HEK293 (cell line): ENCODE data around the gene MRPL54.
A peak's percentile ranks its signal among the peaks of the same experiment; 100 is the strongest.

Source experiments
- CTCF ChIA-PET: fragments of 350-600 bp; formaldehyde crosslinking; extraction: SDS; loops from one replicate; lab custom pipeline; 2021; ENCODE audit warnings: antibody characterized with exemption; lab: Yijun Ruan, JAX
- POLR2A ChIA-PET: fragments of 300-600 bp; formaldehyde crosslinking; extraction: SDS; loops from one replicate; lab custom pipeline; 2020; ENCODE audit warnings: antibody characterized with exemption, inconsistent platforms; lab: Yijun Ruan, JAX
- H3K27ac ChIP-seq: fragments of 200-500 bp; sonication (Bioruptor generic); 2 replicates; pipeline ENCODE4 v1.5.1; 2014; ENCODE audit warnings: low read depth, low read length, control low read depth, inconsistent platforms; ENCODE audit errors: extremely low read depth
- H3K36me3 ChIP-seq, 2 experiments: fragments of 200-500 bp in 1 of 2; sonication (Bioruptor generic) in 1 of 2; 1 replicate in 1 of 2; 2 replicates in 1 of 2; pipeline ENCODE4 v1.5.1; 2014 to 2017; ENCODE audit warnings: inconsistent platforms in 2 of 2, low read length in 2 of 2; ENCODE audit not compliant: control insufficient read depth in 2 of 2, insufficient read depth in 1 of 2
- H3K4me1 ChIP-seq: fragments of 200-500 bp; sonication (Bioruptor generic); 2 replicates; pipeline ENCODE4 v1.5.1; 2014; ENCODE audit warnings: mild to moderate bottlenecking, low read length, inconsistent platforms; ENCODE audit not compliant: control insufficient read depth, insufficient read depth
- H3K4me3 ChIP-seq: 2 replicates; pipeline ENCODE4 v1.5.1; 2011; ENCODE audit warnings: low read depth, mild to moderate bottlenecking, control low read depth, low read length, moderate library complexity
- H3K9me3 ChIP-seq: fragments of 200-500 bp; sonication (Bioruptor generic); 2 replicates; pipeline ENCODE4 v1.5.1; 2014; ENCODE audit warnings: low read depth, low read length, inconsistent platforms; ENCODE audit not compliant: control insufficient read depth, insufficient read depth
- EGR2 ChIP-seq: fragments of 450-650 bp; formaldehyde crosslinking; IDR thresholded peaks from 2 replicates; pipeline ENCODE4 v1.5.1; 2016; ENCODE audit warnings: low read depth, missing biosample characterization, missing genetic modification characterization
- GLIS1 ChIP-seq: fragments of 450-650 bp; formaldehyde crosslinking; IDR thresholded peaks from 2 replicates; pipeline ENCODE4 v1.5.1; 2016; ENCODE audit warnings: missing biosample characterization, missing genetic modification characterization
- SALL2 ChIP-seq: fragments of 450-650 bp; formaldehyde crosslinking; IDR thresholded peaks from 2 replicates; pipeline ENCODE4 v1.5.0; 2017; ENCODE audit warnings: missing biosample characterization, mild to moderate bottlenecking, missing genetic modification characterization, borderline replicate concordance
- SP2 ChIP-seq: fragments of 450-650 bp; formaldehyde crosslinking; IDR thresholded peaks from 2 replicates; pipeline ENCODE4 v1.5.1; 2016; ENCODE audit warnings: missing biosample characterization, missing genetic modification characterization
- SP7 ChIP-seq: fragments of 450-650 bp; formaldehyde crosslinking; IDR thresholded peaks from 2 replicates; pipeline ENCODE4 v1.5.1; 2016; ENCODE audit warnings: missing biosample characterization, missing genetic modification characterization
- ZFHX2 ChIP-seq: fragments of 450-650 bp; formaldehyde crosslinking; conservative IDR thresholded peaks from 2 replicates; pipeline ENCODE4 v1.5.1; 2016; ENCODE audit warnings: missing biosample characterization, missing genetic modification characterization
- ZFP37 ChIP-seq: fragments of 450-650 bp; formaldehyde crosslinking; IDR thresholded peaks from 2 replicates; pipeline ENCODE4 v1.5.1; 2016; ENCODE audit warnings: missing biosample characterization, missing genetic modification characterization
- ZIC2 ChIP-seq: fragments of 450-650 bp; formaldehyde crosslinking; IDR thresholded peaks from 2 replicates; pipeline ENCODE4 v1.5.1; 2016; ENCODE audit warnings: missing biosample characterization, missing genetic modification characterization
- ZNF335 ChIP-seq: fragments of 450-650 bp; formaldehyde crosslinking; conservative IDR thresholded peaks from 2 replicates; pipeline ENCODE4 v1.5.1; 2016; ENCODE audit warnings: missing biosample characterization, missing genetic modification characterization
- ZNF560 ChIP-seq: fragments of 450-650 bp; formaldehyde crosslinking; IDR thresholded peaks from 2 replicates; pipeline ENCODE4 v1.5.1; 2017; ENCODE audit warnings: missing biosample characterization, missing genetic modification characterization, borderline replicate concordance
- ZNF600 ChIP-seq: fragments of 450-650 bp; formaldehyde crosslinking; IDR thresholded peaks from 2 replicates; pipeline ENCODE4 v1.5.1; 2016; ENCODE audit warnings: missing biosample characterization, missing genetic modification characterization
- ZNF791 ChIP-seq: fragments of 450-650 bp; formaldehyde crosslinking; IDR thresholded peaks from 2 replicates; pipeline ENCODE4 v1.5.1; 2016; ENCODE audit warnings: missing biosample characterization, missing genetic modification characterization
- TF ChIP-seq, protein P1 (sequence below): fragments of 450-650 bp; formaldehyde crosslinking; IDR thresholded peaks from 2 replicates; pipeline ENCODE4 v1.5.1; 2016; ENCODE audit warnings: missing biosample characterization, missing genetic modification characterization
- TF ChIP-seq, protein P2 (sequence below): fragments of 450-650 bp; formaldehyde crosslinking; optimal IDR thresholded peaks from 2 replicates; pipeline ENCODE3; 2016; ENCODE audit warnings: missing biosample characterization, mild to moderate bottlenecking, missing genetic modification characterization
- TF ChIP-seq, protein P3 (sequence below): fragments of 450-650 bp; formaldehyde crosslinking; IDR thresholded peaks from 2 replicates; pipeline ENCODE4 v1.5.1; 2016; ENCODE audit warnings: missing biosample characterization, missing genetic modification characterization

The MRPL54 gene

DNA sequence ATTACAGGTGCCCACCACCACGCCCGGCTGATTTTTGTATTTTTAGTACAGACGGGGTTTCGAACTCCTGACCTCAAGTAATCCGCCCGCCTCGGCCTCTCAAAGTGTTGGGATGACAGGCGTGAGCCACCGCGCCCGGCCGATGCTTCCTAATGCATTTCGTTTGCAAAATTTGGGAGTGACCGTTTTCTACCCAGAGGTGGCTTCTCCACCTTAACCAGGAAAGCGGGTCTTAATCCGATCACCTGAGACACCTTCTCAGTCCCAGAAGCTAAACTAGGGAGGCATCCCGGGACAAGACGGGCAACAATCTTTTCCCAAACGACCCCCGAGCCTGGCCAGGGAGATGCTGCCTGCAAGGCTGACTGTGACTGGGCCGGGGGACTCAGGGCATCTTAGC is 38.5 kb downstream of the MRPL54 start:
- peaks cover 2% of the 10 kb centered on the region; the same call in 1 of the 2 replicates for H3K4me1 ChIP-seq
- CTCF ChIA-PET, result no interaction called here
- no peak for TF ChIP-seq ZFP37 (tag by site-specific recombination)
- TF ChIP-seq SP7 (tag by site-specific recombination), result no peak
- TF ChIP-seq ZNF335 (tag by site-specific recombination), result 0 out of 2 replicates have a peak, but pooled peaks have one; percentile 13
- TF ChIP-seq, all 188 proteins: peak for 1
- Histone ChIP-seq H3K36me3 (no peaks in the 10 kb centered on the region), H3K4me3 (no peak overlapping the region), H3K9me3 (no peaks in the 10 kb centered on the region), H3K27ac (no peak overlapping the region)
- POLR2A ChIA-PET, result no interaction called here

DNA sequence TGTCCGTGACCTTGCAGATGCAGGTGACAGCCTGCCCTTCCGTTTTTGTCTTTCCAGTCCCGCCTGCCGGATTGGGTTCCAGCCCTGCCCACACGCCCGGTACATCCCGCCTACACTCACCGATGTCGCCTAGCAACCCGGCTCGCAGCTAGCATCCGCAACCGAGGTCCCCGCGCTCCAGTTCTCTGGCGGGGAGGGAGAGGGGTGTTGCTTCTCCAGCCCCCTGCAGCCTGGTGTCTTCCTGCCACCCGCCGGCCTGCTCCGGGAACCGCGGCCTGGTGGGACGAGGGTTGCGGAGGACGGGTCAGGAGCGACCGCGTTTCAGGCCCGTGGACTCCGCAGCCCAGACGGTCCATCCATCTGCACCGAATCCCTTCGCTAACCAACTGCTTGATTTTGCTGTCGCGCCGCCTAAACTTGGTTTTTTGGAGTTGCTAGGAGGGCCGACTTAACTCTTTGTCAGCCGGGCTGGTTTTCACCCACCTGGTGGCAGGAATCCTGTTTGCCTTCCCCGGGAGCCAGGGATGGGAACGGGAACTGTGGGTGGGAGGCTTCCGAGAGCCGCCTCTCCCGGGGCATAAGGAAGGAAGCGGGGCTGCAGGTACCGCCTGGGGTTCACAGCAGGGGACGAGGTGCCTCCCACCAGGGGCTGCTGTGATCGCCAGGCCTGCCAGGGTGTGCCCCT is 39.1 kb downstream of the MRPL54 start:
- Histone ChIP-seq H3K9me3 (no peaks in the 10 kb centered on the region), H3K27ac (no peak overlapping the region), H3K36me3 (no peaks in the 10 kb centered on the region), H3K4me1 (peaks cover 2% of the 10 kb centered on the region; the same call in 1 of the 2 replicates), H3K4me3 (no peak overlapping the region; the same call in 1 of the 2 replicates)
- ChIA-PET CTCF (no interaction called here), POLR2A (interaction anchor here (0.6 kb wide), 1 partner anchor 287 kb away, joined by 3 read pairs; no protein-coding TSS in a partner anchor)
- TF ChIP-seq ZNF335 (tag by site-specific recombination) (0 out of 2 replicates have a peak, but pooled peaks have one; percentile 1), ZFHX2 (tag by site-specific recombination) (peak; percentile 87), SP2 (peak; percentile 68), ZNF560 (no peak), ZIC2 (tag by site-specific recombination) (peak; percentile 21; the same call in 1 of the 2 replicates), EGR2 (tag by site-specific recombination) (peak; percentile 68; the same call in 1 of the 2 replicates), ZNF791 (tag by site-specific recombination) (no peak), ZNF600 (peak; percentile 56), SALL2 (tag by site-specific recombination) (no peak), GLIS1 (peak; percentile 69; the same call in 1 of the 2 replicates)
- TF ChIP-seq, protein P1, sequence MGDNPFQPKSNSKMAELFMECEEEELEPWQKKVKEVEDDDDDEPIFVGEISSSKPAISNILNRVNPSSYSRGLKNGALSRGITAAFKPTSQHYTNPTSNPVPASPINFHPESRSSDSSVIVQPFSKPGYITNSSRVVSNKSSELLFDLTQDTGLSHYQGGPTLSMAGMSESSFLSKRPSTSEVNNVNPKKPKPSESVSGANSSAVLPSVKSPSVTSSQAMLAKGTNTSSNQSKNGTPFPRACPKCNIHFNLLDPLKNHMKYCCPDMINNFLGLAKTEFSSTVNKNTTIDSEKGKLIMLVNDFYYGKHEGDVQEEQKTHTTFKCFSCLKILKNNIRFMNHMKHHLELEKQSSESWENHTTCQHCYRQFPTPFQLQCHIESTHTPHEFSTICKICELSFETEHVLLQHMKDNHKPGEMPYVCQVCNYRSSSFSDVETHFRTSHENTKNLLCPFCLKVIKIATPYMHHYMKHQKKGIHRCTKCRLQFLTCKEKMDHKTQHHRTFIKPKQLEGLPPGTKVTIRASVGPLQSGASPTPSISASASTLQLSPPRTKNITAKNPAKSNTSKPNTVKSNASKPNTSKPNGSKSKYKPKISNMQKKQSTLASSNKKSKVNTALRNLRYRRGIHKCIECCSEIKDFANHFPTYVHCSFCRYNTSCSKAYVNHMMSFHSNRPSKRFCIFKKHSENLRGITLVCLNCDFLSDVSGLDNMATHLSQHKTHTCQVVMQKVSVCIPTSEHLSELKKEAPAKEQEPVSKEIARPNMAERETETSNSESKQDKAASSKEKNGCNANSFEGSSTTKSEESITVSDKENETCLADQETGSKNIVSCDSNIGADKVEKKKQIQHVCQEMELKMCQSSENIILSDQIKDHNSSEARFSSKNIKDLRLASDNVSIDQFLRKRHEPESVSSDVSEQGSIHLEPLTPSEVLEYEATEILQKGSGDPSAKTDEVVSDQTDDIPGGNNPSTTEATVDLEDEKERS (tag by site-specific recombination), result no peak
- TF ChIP-seq, protein P2, sequence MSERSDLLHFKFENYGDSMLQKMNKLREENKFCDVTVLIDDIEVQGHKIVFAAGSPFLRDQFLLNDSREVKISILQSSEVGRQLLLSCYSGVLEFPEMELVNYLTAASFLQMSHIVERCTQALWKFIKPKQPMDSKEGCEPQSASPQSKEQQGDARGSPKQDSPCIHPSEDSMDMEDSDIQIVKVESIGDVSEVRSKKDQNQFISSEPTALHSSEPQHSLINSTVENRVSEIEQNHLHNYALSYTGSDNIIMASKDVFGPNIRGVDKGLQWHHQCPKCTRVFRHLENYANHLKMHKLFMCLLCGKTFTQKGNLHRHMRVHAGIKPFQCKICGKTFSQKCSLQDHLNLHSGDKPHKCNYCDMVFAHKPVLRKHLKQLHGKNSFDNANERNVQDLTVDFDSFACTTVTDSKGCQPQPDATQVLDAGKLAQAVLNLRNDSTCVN, result peak; percentile 38
- TF ChIP-seq, protein P3, sequence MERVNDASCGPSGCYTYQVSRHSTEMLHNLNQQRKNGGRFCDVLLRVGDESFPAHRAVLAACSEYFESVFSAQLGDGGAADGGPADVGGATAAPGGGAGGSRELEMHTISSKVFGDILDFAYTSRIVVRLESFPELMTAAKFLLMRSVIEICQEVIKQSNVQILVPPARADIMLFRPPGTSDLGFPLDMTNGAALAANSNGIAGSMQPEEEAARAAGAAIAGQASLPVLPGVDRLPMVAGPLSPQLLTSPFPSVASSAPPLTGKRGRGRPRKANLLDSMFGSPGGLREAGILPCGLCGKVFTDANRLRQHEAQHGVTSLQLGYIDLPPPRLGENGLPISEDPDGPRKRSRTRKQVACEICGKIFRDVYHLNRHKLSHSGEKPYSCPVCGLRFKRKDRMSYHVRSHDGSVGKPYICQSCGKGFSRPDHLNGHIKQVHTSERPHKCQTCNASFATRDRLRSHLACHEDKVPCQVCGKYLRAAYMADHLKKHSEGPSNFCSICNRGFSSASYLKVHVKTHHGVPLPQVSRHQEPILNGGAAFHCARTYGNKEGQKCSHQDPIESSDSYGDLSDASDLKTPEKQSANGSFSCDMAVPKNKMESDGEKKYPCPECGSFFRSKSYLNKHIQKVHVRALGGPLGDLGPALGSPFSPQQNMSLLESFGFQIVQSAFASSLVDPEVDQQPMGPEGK (tag by site-specific recombination), result peak; percentile 24; the same call in 1 of the 2 replicates
- TF ChIP-seq, all 188 proteins: peak for 9
